H1 (cell line): ENCODE results near the gene LFNG. TPM values are rescaled to one million over a fixed set of nuclear protein-coding genes. Genes with fewer than 3 reads are reported as not detected.

Experiments used
- CTCF ChIA-PET: fragments of 300-600 bp; sonication (Branson Sonifier 250); formaldehyde crosslinking; loops from one replicate; lab custom pipeline; 2021; ENCODE audit not compliant: partially characterized antibody; lab: Charles Lee
- POLR2A ChIA-PET: fragments of 300-600 bp; sonication (Branson Sonifier 250); formaldehyde crosslinking; loops from one replicate; lab custom pipeline; 2021; ENCODE audit warnings: inconsistent platforms; ENCODE audit not compliant: partially characterized antibody; lab: Charles Lee
- DNase-seq, 2 experiments: peaks; one replicate each; pipeline versions ENCODE4 v3.0.0 to v3.0.0-alpha.2; 2010 to 2022; ENCODE audit warnings: low spot score in 2 of 2, low read depth in 1 of 2, mixed read lengths in 1 of 2
- FAIRE-seq: peaks from 2 replicates; lab custom pipeline; 2011; peaks lifted over from hg19 to GRCh38; lab: Jason Lieb, UNC
- H2AFZ ChIP-seq: 2 replicates; pipeline ENCODE4 v1.8.1; 2012; ENCODE audit warnings: low read length, inconsistent platforms
- H2AK5ac ChIP-seq: 2 replicates; pipeline ENCODE4 v1.6.1; 2013; ENCODE audit warnings: low read depth, low read length
- H2BK120ac ChIP-seq: replicated peaks from 2 replicates; pipeline ENCODE3; 2013; ENCODE audit warnings: low read depth, low read length, inconsistent platforms
- H2BK12ac ChIP-seq: 2 replicates; pipeline ENCODE4 v1.6.1; 2013; ENCODE audit warnings: low read depth, low read length
- H2BK15ac ChIP-seq: 2 replicates; pipeline ENCODE4 v1.6.1; 2013; ENCODE audit warnings: low read length
- H2BK20ac ChIP-seq: 2 replicates; pipeline ENCODE4 v1.6.1; 2013; ENCODE audit warnings: low read length
- H2BK5ac ChIP-seq: 2 replicates; pipeline ENCODE4 v1.6.1; 2013; ENCODE audit warnings: low read depth, low read length
- H3K14ac ChIP-seq: 2 replicates; pipeline ENCODE4 v1.6.1; 2013; ENCODE audit warnings: inconsistent platforms; ENCODE audit not compliant: insufficient read length
- H3K18ac ChIP-seq: 2 replicates; pipeline ENCODE4 v1.6.1; 2013; ENCODE audit warnings: low read length; ENCODE audit errors: extremely low read depth
- H3K23ac ChIP-seq: 2 replicates; pipeline ENCODE4 v1.6.1; 2013; ENCODE audit warnings: inconsistent platforms; ENCODE audit not compliant: insufficient read length
- H3K23me2 ChIP-seq: 2 replicates; pipeline ENCODE4 v1.6.1; 2013; ENCODE audit warnings: low read depth, low read length
- H3K27ac ChIP-seq: 2 replicates; pipeline ENCODE4 v1.6.1; 2011; ENCODE audit warnings: low read depth, low read length, inconsistent platforms
- H3K27me3 ChIP-seq, 4 experiments: replicated peaks in 1 of 4; 1 replicate in 1 of 4; 2 replicates in 3 of 4; pipeline versions ENCODE4 v1.6.1 to v1.8.1; 2011 to 2013; ENCODE audit warnings: low read length in 3 of 4, mild to moderate bottlenecking in 3 of 4, inconsistent platforms in 2 of 4, mixed read lengths in 2 of 4, moderate library complexity in 1 of 4; ENCODE audit not compliant: control insufficient read depth in 3 of 4, insufficient read depth in 3 of 4; ENCODE audit errors: extremely low read depth in 1 of 4
- H3K36me3 ChIP-seq, 4 experiments: 2 replicates each; pipeline versions ENCODE4 v1.6.1 to v1.8.1; 2011 to 2013; ENCODE audit warnings: mild to moderate bottlenecking in 4 of 4, low read length in 3 of 4, moderate library complexity in 2 of 4, control low read depth in 1 of 4, inconsistent platforms in 1 of 4; ENCODE audit not compliant: insufficient read depth in 4 of 4, control insufficient read depth in 2 of 4
- H3K4ac ChIP-seq: replicated peaks from 2 replicates; pipeline ENCODE3; 2013; ENCODE audit warnings: low read length, low read depth, mixed read lengths, inconsistent platforms; ENCODE audit not compliant: insufficient read length
- H3K4me1 ChIP-seq, 4 experiments: replicated peaks in 1 of 4; 1 replicate in 1 of 4; 2 replicates in 3 of 4; pipeline versions ENCODE4 v1.6.1 to v1.8.1; 2011 to 2013; ENCODE audit warnings: low read length in 3 of 4, inconsistent platforms in 2 of 4, mixed read lengths in 1 of 4; ENCODE audit not compliant: insufficient read depth in 4 of 4, control insufficient read depth in 3 of 4
- H3K4me2 ChIP-seq, 2 experiments: 2 replicates each; pipeline versions ENCODE4 v1.6.1 to v1.8.1; 2011 to 2013; ENCODE audit warnings: low read depth in 2 of 2, low read length in 2 of 2, control low read depth in 1 of 2, inconsistent platforms in 1 of 2, mild to moderate bottlenecking in 1 of 2; ENCODE audit not compliant: insufficient read depth in 1 of 2
- H3K4me3 ChIP-seq, 4 experiments: fragments of 200-600, 300-600 bp in 1 of 4; sonication (generic), shearing (Covaris generic), sonication (Bioruptor Twin) in 1 of 4; 2 replicates each; pipeline versions ENCODE4 v1.5.1 to v1.8.1; 2011 to 2016; ENCODE audit warnings: low read length in 4 of 4, low read depth in 3 of 4, control low read depth in 2 of 4, inconsistent platforms in 2 of 4, mild to moderate bottlenecking in 2 of 4, mixed read lengths in 1 of 4, moderate library complexity in 1 of 4; ENCODE audit not compliant: insufficient read depth in 2 of 4; ENCODE audit errors: extremely low read depth in 1 of 4
- H3K56ac ChIP-seq: replicated peaks from 2 replicates; pipeline ENCODE3; 2013; ENCODE audit warnings: low read depth, mild to moderate bottlenecking, mixed read lengths, low read length, inconsistent platforms; ENCODE audit not compliant: insufficient read length
- H3K79me1 ChIP-seq: 2 replicates; pipeline ENCODE4 v1.6.1; 2013; ENCODE audit warnings: low read depth, low read length, control low read depth
- H3K79me2 ChIP-seq, 2 experiments: 2 replicates each; pipeline versions ENCODE4 v1.6.1 to v1.8.1; 2012 to 2013; ENCODE audit warnings: low read length in 2 of 2, mild to moderate bottlenecking in 2 of 2, inconsistent platforms in 1 of 2; ENCODE audit not compliant: insufficient read depth in 2 of 2, control insufficient read depth in 1 of 2
- H3K9ac ChIP-seq, 4 experiments: replicated peaks in 1 of 4; 1 replicate in 1 of 4; 2 replicates in 3 of 4; pipeline versions ENCODE4 v1.6.1 to v1.8.1; 2011 to 2013; ENCODE audit warnings: low read depth in 3 of 4, low read length in 3 of 4, control low read depth in 2 of 4, mild to moderate bottlenecking in 2 of 4, moderate library complexity in 2 of 4, inconsistent platforms in 1 of 4; ENCODE audit errors: extremely low read depth in 1 of 4
- H3K9me3 ChIP-seq, 2 experiments: 2 replicates each; pipeline versions ENCODE4 v1.6.1 to v1.8.1; 2012 to 2013; ENCODE audit warnings: mild to moderate bottlenecking in 2 of 2, moderate library complexity in 2 of 2, control low read depth in 1 of 2, inconsistent platforms in 1 of 2, low read depth in 1 of 2, low read length in 1 of 2, mixed read lengths in 1 of 2; ENCODE audit not compliant: insufficient read depth in 2 of 2
- H4K20me1 ChIP-seq, 2 experiments: replicated peaks in 1 of 2; 2 replicates each; pipeline versions ENCODE3 to v1.8.1; 2011 to 2013; ENCODE audit warnings: inconsistent platforms in 2 of 2, low read length in 2 of 2, mild to moderate bottlenecking in 1 of 2; ENCODE audit not compliant: insufficient read depth in 2 of 2, control insufficient read depth in 1 of 2
- H4K5ac ChIP-seq: 2 replicates; pipeline ENCODE4 v1.6.1; 2013; ENCODE audit warnings: low read length, low read depth, mixed read lengths, inconsistent platforms; ENCODE audit not compliant: insufficient read length
- H4K8ac ChIP-seq: 2 replicates; pipeline ENCODE4 v1.8.0; 2013; ENCODE audit warnings: mild to moderate bottlenecking, moderate library complexity, low read length, inconsistent platforms; ENCODE audit not compliant: insufficient read depth; ENCODE audit errors: extremely low read depth
- H4K91ac ChIP-seq: replicated peaks from 2 replicates; pipeline ENCODE3; 2013; ENCODE audit warnings: low read length, mixed read lengths, inconsistent platforms; ENCODE audit not compliant: insufficient read length
- KDM4A ChIP-seq: IDR thresholded peaks from one replicate; pipeline ENCODE4 v1.7.1; 2012; ENCODE audit warnings: low read depth, mild to moderate bottlenecking, moderate library complexity, low read length, inconsistent platforms; ENCODE audit not compliant: severe bottlenecking
- WGBS, 2 experiments: shearing (Covaris generic) in 1 of 2; methylation state at CpG; one replicate each; pipeline versions ENCODE4 v1.1.6 to v1.1.7; 2013 to 2015; ENCODE audit warnings: low lambda C conversion rate in 2 of 2, mixed read lengths in 2 of 2, inconsistent platforms in 1 of 2, low coverage in 1 of 2, missing lambda C conversion rate in 1 of 2; ENCODE audit not compliant: insufficient replicate concordance in 2 of 2, insufficient coverage in 1 of 2, insufficient read length in 1 of 2; ENCODE audit errors: extremely low coverage in 1 of 2, missing lambda C conversion rate in 1 of 2; 5-methylcytosine and 5-hydroxymethylcytosine counted together
- polyA plus RNA-seq, 7 experiments: library from polyadenylated mRNA; depleted of rRNA in 3 of 7; stranded (reverse) in 5 of 7; unstranded in 2 of 7; fragments of >200 nt in 5 of 7; fragments of 200-250 nt in 2 of 7; gene quantifications; 1 replicate in 5 of 7; 2 replicates in 1 of 7; 4 replicates in 1 of 7; pipeline versions ENCODE4 v1.2.1 to v1.2.3, GENCODE V29; 2011 to 2013; ENCODE audit warnings: missing spikeins in 2 of 7, mixed read lengths in 2 of 7
- total RNA-seq: library from RNA; stranded (reverse); fragmentation: NEBNext Ultra II Directional; extraction: Animal tissue kit (Norgen Biotek cat#: 25700); gene quantifications from 2 replicates; pipeline ENCODE4 v1.2.1, GENCODE V29; 2021

Gene LFNG
- total and polyA plus RNA-seq, 2 of the 8 experiments (the other 6 are each of a cell fraction or from before 2014, with no cell fraction given): 31.6 to 35.6 TPM

- no peak overlapping the region for H2BK12ac ChIP-seq
- no peak overlapping the region for H3K56ac ChIP-seq
- H3K4me2 ChIP-seq: no peak overlapping the region
- no peak overlapping the region for H4K91ac ChIP-seq
- no peak overlapping the region for H2BK15ac ChIP-seq
- H4K5ac ChIP-seq: no peak overlapping the region
- POLR2A ChIA-PET: interaction anchor here (0.9 to 4.6 kb wide), 3 partner anchors 12 to 15 kb away, joined by 4 to 19 read pairs (median 7); no protein-coding TSS in a partner anchor
- no peak for TF ChIP-seq KDM4A
- no peaks in the 10 kb centered on the region for H3K79me1 ChIP-seq
- no peaks in the 10 kb centered on the region; a peak in 1 of 7 replicates for H3K27me3 ChIP-seq
- H3K4ac ChIP-seq: no peak overlapping the region
- H3K23me2 ChIP-seq: peaks cover 12% of the 10 kb centered on the region; the same call in 1 of the 2 replicates
- no peak for DNase-seq
- 85% methylated on average over 25 of the region's 27 CpGs; no CpG with 5 or more reads in 1 of the 2 experiments for WGBS, 2 experiments
- no peak overlapping the region for H3K14ac ChIP-seq
- no peaks in the 10 kb centered on the region for H3K36me3 ChIP-seq
- CTCF ChIA-PET: interaction anchor here (0.7 to 1.9 kb wide), 9 partner anchors 8 to 199 kb away, joined by 3 to 5 read pairs (median 3); no protein-coding TSS in a partner anchor
- H4K20me1 ChIP-seq: peaks cover 0 to 4% of the 10 kb centered on the region in 2 experiments
- H3K23ac ChIP-seq: no peak overlapping the region
- H3K18ac ChIP-seq: no peak overlapping the region; the same call in 1 of the 2 replicates
- H2AK5ac ChIP-seq: no peak overlapping the region
- no peak for FAIRE-seq
- peak overlapping the region; percentile 68; the same call in 1 of the 2 replicates for H4K8ac ChIP-seq
- H3K4me3 ChIP-seq: no peak overlapping the region
- no peak overlapping the region for H2BK20ac ChIP-seq
- H3K9ac ChIP-seq: no peak overlapping the region
- no peak overlapping the region for H2BK5ac ChIP-seq
- no peak overlapping the region for H3K27ac ChIP-seq
- no peak overlapping the region for H2AFZ ChIP-seq
- H3K9me3 ChIP-seq: no peaks in the 10 kb centered on the region
- H2BK120ac ChIP-seq: no peak overlapping the region
- peaks cover 0 to 11% (median 2%) of the 10 kb centered on the region in 4 experiments; a peak in 3 of 7 replicates for H3K4me1 ChIP-seq
- no peaks in the 10 kb centered on the region for H3K79me2 ChIP-seq
Observed at GRCh38 chr7:2510909-2511768, 8.4 kb upstream of the LFNG start.
